Measurements from ENCODE around the gene HIC1.

GRCh38 chr17:2068519-2069051, 13.7 kb downstream of the HIC1 start:
- TF ChIP-seq, protein P1, sequence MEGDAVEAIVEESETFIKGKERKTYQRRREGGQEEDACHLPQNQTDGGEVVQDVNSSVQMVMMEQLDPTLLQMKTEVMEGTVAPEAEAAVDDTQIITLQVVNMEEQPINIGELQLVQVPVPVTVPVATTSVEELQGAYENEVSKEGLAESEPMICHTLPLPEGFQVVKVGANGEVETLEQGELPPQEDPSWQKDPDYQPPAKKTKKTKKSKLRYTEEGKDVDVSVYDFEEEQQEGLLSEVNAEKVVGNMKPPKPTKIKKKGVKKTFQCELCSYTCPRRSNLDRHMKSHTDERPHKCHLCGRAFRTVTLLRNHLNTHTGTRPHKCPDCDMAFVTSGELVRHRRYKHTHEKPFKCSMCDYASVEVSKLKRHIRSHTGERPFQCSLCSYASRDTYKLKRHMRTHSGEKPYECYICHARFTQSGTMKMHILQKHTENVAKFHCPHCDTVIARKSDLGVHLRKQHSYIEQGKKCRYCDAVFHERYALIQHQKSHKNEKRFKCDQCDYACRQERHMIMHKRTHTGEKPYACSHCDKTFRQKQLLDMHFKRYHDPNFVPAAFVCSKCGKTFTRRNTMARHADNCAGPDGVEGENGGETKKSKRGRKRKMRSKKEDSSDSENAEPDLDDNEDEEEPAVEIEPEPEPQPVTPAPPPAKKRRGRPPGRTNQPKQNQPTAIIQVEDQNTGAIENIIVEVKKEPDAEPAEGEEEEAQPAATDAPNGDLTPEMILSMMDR (conservative IDR thresholded peaks at IDR 0.05) = no peak
- TF ChIP-seq ZFX (IDR thresholded peaks at IDR 0.05) = no peak
